Tibial artery (tissue), 4 donors: ENCODE data around the gene SNRPA1.
A peak's percentile ranks its signal among the peaks of the same experiment; 100 is the strongest.

Source experiments
- DNase-seq, 2 donors: peaks; one replicate each; pipeline ENCODE4 v3.0.0-alpha.2; 2019
- H3K27ac ChIP-seq, 2 donors: fragments of 200-600 bp; sonication (generic) in 1 of 2; 1 replicate in 1 of 2; 2 replicates in 1 of 2; pipeline ENCODE4 v1.5.1; 2018 to 2019; ENCODE audit warnings: mild to moderate bottlenecking in 1 of 2
- H3K27me3 ChIP-seq, 2 donors: fragments of 200-600 bp; sonication (generic) in 1 of 2; one replicate each; pipeline versions ENCODE4 v1.5.1 to v1.6.0; 2016 to 2019
- H3K36me3 ChIP-seq, 3 donors: fragments of 200-600 bp; sonication (generic) in 2 of 3; one replicate each; pipeline ENCODE4 v1.5.1; 2016 to 2019; ENCODE audit warnings: mild to moderate bottlenecking in 2 of 3
- H3K4me1 ChIP-seq, 4 donors: fragments of 200-600 bp; sonication (generic) in 2 of 4; 1 replicate in 3 of 4; 2 replicates in 1 of 4; pipeline ENCODE4 v1.5.1; 2016 to 2019
- H3K4me3 ChIP-seq, 2 donors: fragments of 200-600 bp; sonication (generic) in 1 of 2; 1 replicate in 1 of 2; 2 replicates in 1 of 2; pipeline ENCODE4 v1.5.1; 2018 to 2019; ENCODE audit warnings: mild to moderate bottlenecking in 2 of 2
- H3K9me3 ChIP-seq, 3 donors: fragments of 200-600 bp; sonication (generic) in 1 of 3; one replicate each; pipeline ENCODE4 v1.5.1; 2016 to 2019
- intact Hi-C: fragments of 100-400 bp; cut with DNase I; formaldehyde crosslinking; loops from one replicate; pipeline ENCODE4 v1.15.0; 2023; ENCODE audit warnings: low total_unique reads
- TF ChIP-seq, protein P1 (sequence below), 2 experiments: fragments of 200-600 bp in 1 of 2; fragments of 450-650 bp in 1 of 2; IDR thresholded peaks; one replicate each; pipeline ENCODE4 v1.5.1; 2017 to 2019; ENCODE audit warnings: antibody characterized with exemption in 2 of 2, mild to moderate bottlenecking in 1 of 2, moderate library complexity in 1 of 2

Gene SNRPA1

DNA sequence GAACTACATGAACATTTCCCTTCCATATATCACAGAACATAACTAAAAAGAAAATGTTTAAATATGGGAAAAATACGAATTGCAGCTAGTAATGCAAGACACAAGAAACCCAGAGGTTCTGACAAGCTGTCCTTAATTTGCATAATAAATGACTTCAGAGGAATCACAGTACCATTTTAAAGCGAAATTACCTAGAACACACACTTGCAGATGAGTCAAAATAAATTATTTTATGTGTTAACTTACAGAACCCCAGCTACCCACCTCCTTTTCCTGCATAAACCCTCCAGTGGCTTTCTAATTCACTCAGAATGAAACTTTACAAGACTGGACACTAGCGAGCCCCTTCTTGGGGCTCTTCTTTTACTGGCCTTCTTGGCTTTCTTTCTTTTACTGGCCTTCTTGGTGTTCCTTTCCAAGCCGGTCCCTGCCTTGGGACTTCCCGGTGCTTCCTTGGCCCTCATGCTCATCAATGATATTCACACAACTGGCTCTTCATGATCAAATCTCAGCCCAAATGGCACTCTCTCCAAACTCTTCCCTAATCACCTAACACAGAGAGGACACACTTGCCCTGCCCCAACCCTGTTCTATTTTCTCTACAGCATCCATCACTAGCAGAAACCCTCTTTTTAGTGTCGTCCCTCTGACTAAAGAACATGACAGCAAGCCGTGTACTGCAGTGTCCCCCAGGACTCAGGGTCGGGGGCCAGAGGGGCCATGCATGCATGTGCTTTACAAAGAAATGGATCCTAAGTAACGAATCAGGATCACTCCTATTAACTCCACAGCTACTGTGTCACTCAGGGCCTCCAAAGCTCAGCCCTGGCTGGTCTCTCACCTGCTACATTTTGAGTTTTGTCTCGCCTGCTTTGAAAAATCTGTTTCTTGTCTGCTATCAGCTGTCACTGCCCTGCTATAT lies 48.0 kb downstream of the SNRPA1 start:
- no peaks in the 10 kb centered on the region for H3K36me3 ChIP-seq
- TF ChIP-seq, protein P1, sequence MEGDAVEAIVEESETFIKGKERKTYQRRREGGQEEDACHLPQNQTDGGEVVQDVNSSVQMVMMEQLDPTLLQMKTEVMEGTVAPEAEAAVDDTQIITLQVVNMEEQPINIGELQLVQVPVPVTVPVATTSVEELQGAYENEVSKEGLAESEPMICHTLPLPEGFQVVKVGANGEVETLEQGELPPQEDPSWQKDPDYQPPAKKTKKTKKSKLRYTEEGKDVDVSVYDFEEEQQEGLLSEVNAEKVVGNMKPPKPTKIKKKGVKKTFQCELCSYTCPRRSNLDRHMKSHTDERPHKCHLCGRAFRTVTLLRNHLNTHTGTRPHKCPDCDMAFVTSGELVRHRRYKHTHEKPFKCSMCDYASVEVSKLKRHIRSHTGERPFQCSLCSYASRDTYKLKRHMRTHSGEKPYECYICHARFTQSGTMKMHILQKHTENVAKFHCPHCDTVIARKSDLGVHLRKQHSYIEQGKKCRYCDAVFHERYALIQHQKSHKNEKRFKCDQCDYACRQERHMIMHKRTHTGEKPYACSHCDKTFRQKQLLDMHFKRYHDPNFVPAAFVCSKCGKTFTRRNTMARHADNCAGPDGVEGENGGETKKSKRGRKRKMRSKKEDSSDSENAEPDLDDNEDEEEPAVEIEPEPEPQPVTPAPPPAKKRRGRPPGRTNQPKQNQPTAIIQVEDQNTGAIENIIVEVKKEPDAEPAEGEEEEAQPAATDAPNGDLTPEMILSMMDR (IDR thresholded peaks at IDR 0.05): no peak
- no peaks in the 10 kb centered on the region for H3K9me3 ChIP-seq
- H3K4me3 ChIP-seq: peak overlapping the region in 1 of 2 donors; percentile 4
- no peaks in the 10 kb centered on the region for H3K27me3 ChIP-seq
- intact Hi-C loops: no loop called here
- H3K27ac ChIP-seq: no peak overlapping the region
- H3K4me1 ChIP-seq: peaks cover 0 to 85% (median 43%) of the 10 kb centered on the region in 4 donors
- no peak for DNase-seq

DNA sequence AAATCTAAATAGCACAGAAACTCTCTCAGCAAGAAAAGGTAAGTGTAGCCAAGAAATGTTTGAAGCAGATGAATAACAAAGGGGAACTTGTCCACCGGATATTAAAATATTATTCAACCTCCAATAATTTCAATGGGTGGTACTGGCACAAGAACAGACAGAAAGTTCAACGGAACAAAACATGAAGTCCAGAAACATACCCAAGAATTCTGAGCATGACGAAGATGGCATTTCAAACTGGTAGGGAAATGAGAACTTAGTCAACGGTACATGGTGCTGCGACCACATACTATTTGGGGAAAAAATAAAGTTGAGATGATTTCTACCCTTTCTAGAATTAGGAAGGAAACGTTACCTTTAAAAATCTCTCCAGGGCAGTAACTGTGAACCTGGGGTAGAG lies 48.7 kb downstream of the SNRPA1 start:
- DNase-seq: no peak
- no peak overlapping the region for H3K27ac ChIP-seq
- TF ChIP-seq, protein P1 (IDR thresholded peaks at IDR 0.05): no peak
- peaks cover 0 to 88% (median 47%) of the 10 kb centered on the region in 4 donors for H3K4me1 ChIP-seq
- no peaks in the 10 kb centered on the region for H3K36me3 ChIP-seq
- H3K9me3 ChIP-seq: no peaks in the 10 kb centered on the region
- no peak overlapping the region for H3K4me3 ChIP-seq
- no peaks in the 10 kb centered on the region for H3K27me3 ChIP-seq
- intact Hi-C loops: no loop called here

DNA sequence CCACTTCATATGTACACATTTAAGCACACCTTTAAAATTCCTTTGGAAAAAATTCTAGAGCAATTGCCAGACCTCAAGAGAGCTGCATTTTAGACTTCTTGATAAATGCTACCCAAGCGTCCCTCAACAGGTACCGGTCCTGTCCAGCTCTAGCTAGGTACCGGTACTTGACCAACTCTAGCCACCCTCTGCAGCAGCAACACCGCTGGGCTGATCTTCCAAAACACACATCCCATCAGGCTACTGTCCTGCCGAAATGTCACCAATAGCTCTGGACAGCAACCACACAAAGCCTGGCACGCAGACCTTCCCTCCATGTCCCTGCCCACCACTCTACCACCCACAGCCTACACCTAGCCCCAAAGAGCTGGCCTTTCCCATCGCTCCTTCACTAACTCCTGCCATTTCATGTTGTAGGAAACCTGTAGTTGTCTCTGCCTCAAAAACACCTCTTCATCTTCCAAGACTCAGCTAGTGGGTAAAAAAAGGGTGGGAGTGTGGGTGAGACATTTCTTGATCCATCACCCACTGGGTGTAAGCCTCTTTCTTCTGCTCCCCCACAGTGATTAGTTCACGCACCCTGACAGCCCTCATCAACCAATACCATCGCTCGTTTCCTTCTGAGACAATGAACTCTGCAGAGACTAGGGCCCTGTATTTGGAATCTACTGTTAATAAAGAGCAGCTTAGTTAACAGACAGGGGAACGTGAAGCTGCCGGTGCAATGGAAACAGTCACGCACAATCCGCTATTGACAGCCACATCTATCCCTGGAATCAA lies 50.0 kb downstream of the SNRPA1 start:
- DNase-seq: no peak
- H3K4me3 ChIP-seq: no peak overlapping the region
- H3K36me3 ChIP-seq: no peaks in the 10 kb centered on the region
- H3K27ac ChIP-seq: no peak overlapping the region
- H3K27me3 ChIP-seq: no peaks in the 10 kb centered on the region
- TF ChIP-seq, protein P1 (IDR thresholded peaks at IDR 0.05): no peak
- intact Hi-C loops: no loop called here
- H3K4me1 ChIP-seq: peaks cover 0 to 94% (median 50%) of the 10 kb centered on the region in 4 donors
- H3K9me3 ChIP-seq: no peaks in the 10 kb centered on the region

DNA sequence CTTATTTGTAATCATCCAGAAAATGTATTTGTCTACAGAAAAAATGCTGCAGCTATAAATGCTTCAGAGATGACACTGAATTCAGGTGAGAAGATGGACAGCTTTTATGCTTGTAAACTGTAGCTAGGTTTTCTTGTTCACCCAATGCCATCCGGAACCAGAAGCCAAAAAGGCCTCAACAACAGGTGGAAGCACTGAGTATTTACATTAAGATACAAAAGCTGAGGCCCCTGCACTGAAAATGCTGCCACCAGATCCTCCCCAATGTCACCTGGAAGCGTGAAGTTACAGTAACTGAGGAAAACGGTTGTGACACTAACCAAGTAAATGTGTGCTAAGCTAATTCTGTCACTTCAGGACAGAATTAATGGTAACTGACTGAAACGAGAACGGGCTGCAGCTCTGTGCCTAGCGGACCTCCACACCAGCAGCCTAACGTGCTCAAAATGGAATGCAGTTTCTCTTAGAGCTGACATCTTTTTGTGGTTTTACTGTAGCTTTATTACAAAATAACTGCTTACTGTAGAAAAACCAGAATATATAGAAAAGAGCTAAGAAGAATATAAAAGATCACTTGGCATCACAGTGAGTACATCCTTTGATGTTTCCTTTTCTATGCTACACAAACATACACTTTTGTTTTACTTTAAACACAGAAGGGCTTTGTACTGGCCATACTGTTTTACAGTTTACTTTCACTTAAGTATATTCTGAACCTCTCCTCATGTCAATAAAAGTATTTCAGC lies 50.8 kb downstream of the SNRPA1 start:
- TF ChIP-seq, protein P1 (IDR thresholded peaks at IDR 0.05): no peak
- no peaks in the 10 kb centered on the region for H3K27me3 ChIP-seq
- no peak overlapping the region for H3K27ac ChIP-seq
- intact Hi-C loops: no loop called here
- no peak for DNase-seq
- H3K4me3 ChIP-seq: no peak overlapping the region
- no peaks in the 10 kb centered on the region for H3K36me3 ChIP-seq
- H3K9me3 ChIP-seq: no peaks in the 10 kb centered on the region
- peaks cover 0 to 91% (median 47%) of the 10 kb centered on the region in 4 donors for H3K4me1 ChIP-seq

DNA sequence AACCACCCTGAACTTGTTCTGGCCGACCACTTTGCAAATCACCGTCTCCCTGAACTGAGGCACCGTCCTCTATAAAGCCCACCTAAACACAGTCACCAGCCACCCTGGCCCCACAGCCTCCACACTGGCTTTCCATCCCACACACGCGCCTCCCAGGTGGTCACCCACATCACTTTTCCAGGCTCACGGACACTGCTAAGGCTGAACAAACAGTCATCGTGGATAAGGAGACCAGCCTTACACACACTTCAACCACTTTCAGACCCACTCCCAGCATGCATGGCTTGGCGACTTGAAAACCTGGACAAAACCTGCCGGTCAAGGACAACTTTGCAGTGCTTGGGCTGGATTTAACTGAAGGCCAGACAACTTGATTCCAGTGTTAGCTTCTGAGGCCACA lies 51.6 kb downstream of the SNRPA1 start:
- H3K4me1 ChIP-seq: peaks cover 0 to 89% (median 44%) of the 10 kb centered on the region in 4 donors
- no peak overlapping the region for H3K4me3 ChIP-seq
- peak overlapping the region in 1 of 2 donors; percentile 11 for H3K27ac ChIP-seq

More for the DNA sequence above, 51.6 kb downstream of the SNRPA1 start:
- intact Hi-C loops: no loop called here
- Histone ChIP-seq H3K27me3 (no peaks in the 10 kb centered on the region), H3K9me3 (no peaks in the 10 kb centered on the region), H3K36me3 (no peaks in the 10 kb centered on the region)
- TF ChIP-seq, protein P1 (IDR thresholded peaks at IDR 0.05): no peak
- no peak for DNase-seq
